Keratinocyte (primary cell): ENCODE results near the gene KCNN3. TPM values are rescaled to one million over a fixed set of nuclear protein-coding genes. Genes with fewer than 3 reads are reported as not detected.

Source experiments
- DNase-seq: peaks from one replicate; pipeline ENCODE4 v3.0.0-alpha.2; 2011; ENCODE audit warnings: low read depth, missing footprints, low spot score
- FAIRE-seq: peaks from 2 replicates; lab custom pipeline; 2011; peaks lifted over from hg19 to GRCh38; lab: Jason Lieb, UNC
- H2AFZ ChIP-seq: 2 replicates; pipeline ENCODE4 v1.6.0; 2012; ENCODE audit warnings: low read length, control low read depth, inconsistent platforms; ENCODE audit not compliant: control insufficient read depth
- H3K27ac ChIP-seq: 2 replicates; pipeline ENCODE4 v1.5.1; 2011; ENCODE audit warnings: low read length; ENCODE audit not compliant: control insufficient read depth, insufficient read depth
- H3K27me3 ChIP-seq: 3 replicates; pipeline ENCODE4 v1.6.0; 2011; ENCODE audit warnings: low read length; ENCODE audit not compliant: control insufficient read depth, insufficient read depth; ENCODE audit errors: extremely low read depth
- H3K36me3 ChIP-seq, 2 experiments: 2 replicates in 1 of 2; 3 replicates in 1 of 2; pipeline ENCODE4 v1.5.1; 2011; ENCODE audit warnings: low read length in 2 of 2, mild to moderate bottlenecking in 1 of 2; ENCODE audit not compliant: control insufficient read depth in 2 of 2, insufficient read depth in 2 of 2; ENCODE audit errors: extremely low read depth in 1 of 2
- H3K4me1 ChIP-seq: 3 replicates; pipeline ENCODE4 v1.5.1; 2011; ENCODE audit warnings: low read length; ENCODE audit not compliant: control insufficient read depth, insufficient read depth; ENCODE audit errors: extremely low read depth
- H3K4me2 ChIP-seq: 3 replicates; pipeline ENCODE4 v1.6.0; 2011; ENCODE audit warnings: low read depth, low read length; ENCODE audit not compliant: control insufficient read depth, insufficient read depth; ENCODE audit errors: extremely low read depth
- H3K4me3 ChIP-seq, 3 experiments: fragments of 200-600 bp in 1 of 3; sonication (generic) in 1 of 3; 2 replicates in 2 of 3; 3 replicates in 1 of 3; pipeline ENCODE4 v1.5.1; 2011 to 2016; ENCODE audit warnings: low read length in 3 of 3, mild to moderate bottlenecking in 3 of 3, control low read depth in 2 of 3, inconsistent platforms in 1 of 3, low read depth in 1 of 3, mixed read lengths in 1 of 3, mixed run types in 1 of 3, moderate library complexity in 1 of 3; ENCODE audit not compliant: control insufficient read depth in 2 of 3, insufficient read depth in 2 of 3; ENCODE audit errors: extremely low read depth in 1 of 3
- H3K79me2 ChIP-seq: 2 replicates; pipeline ENCODE4 v1.6.0; 2012; ENCODE audit warnings: low read length; ENCODE audit not compliant: control insufficient read depth, insufficient read depth
- H3K9ac ChIP-seq: 3 replicates; pipeline ENCODE4 v1.6.0; 2011; ENCODE audit warnings: low read length; ENCODE audit not compliant: control insufficient read depth, insufficient read depth; ENCODE audit errors: extremely low read depth
- H3K9me1 ChIP-seq: 3 replicates; pipeline ENCODE4 v1.6.0; 2011; ENCODE audit warnings: low read length; ENCODE audit not compliant: control insufficient read depth, insufficient read depth; ENCODE audit errors: extremely low read depth
- H3K9me3 ChIP-seq: 2 replicates; pipeline ENCODE4 v1.5.1; 2012; ENCODE audit warnings: low read depth, low read length; ENCODE audit not compliant: control insufficient read depth
- H4K20me1 ChIP-seq: 3 replicates; pipeline ENCODE4 v1.6.0; 2011; ENCODE audit warnings: low read length; ENCODE audit not compliant: control insufficient read depth, insufficient read depth; ENCODE audit errors: extremely low read depth
- EZH2 ChIP-seq: IDR thresholded peaks from one replicate; pipeline ENCODE4 v1.6.1; 2012; ENCODE audit warnings: inconsistent platforms, mild to moderate bottlenecking, low read length, moderate library complexity
- dilution Hi-C: fragments of 300-500 bp; cut with MboI; formaldehyde crosslinking; loops from one replicate; pipeline ENCODE4 v1.7.0; 2020; ENCODE audit warnings: low sequenced_read_pairs; ENCODE audit not compliant: extremely low pct_ligation_motif_present
- polyA plus RNA-seq, 5 experiments: library from polyadenylated mRNA; depleted of rRNA in 3 of 5; stranded (reverse) in 3 of 5; stranded (forward) in 1 of 5; unstranded in 1 of 5; fragments of >200 nt; gene quantifications; 1 replicate in 1 of 5; 2 replicates in 3 of 5; 3 replicates in 1 of 5; pipeline versions ENCODE4 v1.2.1 to v1.2.3, GENCODE V29; 2011 to 2012; ENCODE audit warnings: missing spikeins in 2 of 5, low read depth in 1 of 5, low replicate concordance in 1 of 5
- TF ChIP-seq, protein P1 (sequence below), 3 experiments: IDR thresholded peaks in 1 of 3; conservative IDR thresholded peaks in 1 of 3; optimal IDR thresholded peaks in 1 of 3; 2 replicates in 2 of 3; 3 replicates in 1 of 3; pipeline versions ENCODE3 to v1.5.1; 2011; ENCODE audit warnings: low read length in 3 of 3, mild to moderate bottlenecking in 3 of 3, moderate library complexity in 2 of 3, control low read depth in 1 of 3, inconsistent platforms in 1 of 3; ENCODE audit not compliant: insufficient read depth in 2 of 3; ENCODE audit errors: extremely low read depth in 1 of 3

Gene KCNN3
- polyA plus RNA-seq, 1 donor (not counting 4 experiments of a cell fraction or from before 2014, with no cell fraction given): 0.05 TPM

DNA sequence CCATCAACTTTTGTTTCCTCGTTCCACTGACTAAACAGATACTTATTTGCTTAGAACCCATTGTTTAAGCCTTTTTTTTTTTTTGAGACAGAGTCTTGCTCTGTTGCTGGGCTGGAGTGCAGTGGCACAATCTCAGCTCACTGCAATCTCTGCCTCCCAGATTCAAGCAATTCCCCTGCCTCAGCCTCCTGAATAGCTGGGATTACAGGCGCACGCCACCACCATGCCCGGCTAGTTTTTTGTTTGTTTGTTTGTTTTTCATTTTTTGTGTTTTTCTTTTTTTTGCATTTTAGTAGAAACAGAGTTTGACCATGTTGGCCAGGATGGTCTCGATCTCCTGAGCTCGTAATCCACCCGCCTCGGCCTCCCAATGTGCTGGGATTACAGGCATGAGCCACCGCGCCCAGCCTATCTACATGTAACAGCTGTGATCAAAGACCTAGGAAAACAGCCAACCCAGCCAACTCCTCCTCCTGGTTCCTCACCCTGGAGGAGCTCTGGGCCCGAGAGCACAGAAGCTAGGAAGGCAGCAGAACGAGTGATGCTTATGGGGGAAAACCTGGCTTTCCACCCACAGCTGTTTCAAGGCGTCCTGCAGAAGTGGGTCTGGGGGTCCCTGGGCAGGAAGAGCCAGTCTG lies 32.9 kb downstream of the KCNN3 start:
- H3K9me1 ChIP-seq: no peaks in the 10 kb centered on the region
- dilution Hi-C loops: no loop called here

DNA sequence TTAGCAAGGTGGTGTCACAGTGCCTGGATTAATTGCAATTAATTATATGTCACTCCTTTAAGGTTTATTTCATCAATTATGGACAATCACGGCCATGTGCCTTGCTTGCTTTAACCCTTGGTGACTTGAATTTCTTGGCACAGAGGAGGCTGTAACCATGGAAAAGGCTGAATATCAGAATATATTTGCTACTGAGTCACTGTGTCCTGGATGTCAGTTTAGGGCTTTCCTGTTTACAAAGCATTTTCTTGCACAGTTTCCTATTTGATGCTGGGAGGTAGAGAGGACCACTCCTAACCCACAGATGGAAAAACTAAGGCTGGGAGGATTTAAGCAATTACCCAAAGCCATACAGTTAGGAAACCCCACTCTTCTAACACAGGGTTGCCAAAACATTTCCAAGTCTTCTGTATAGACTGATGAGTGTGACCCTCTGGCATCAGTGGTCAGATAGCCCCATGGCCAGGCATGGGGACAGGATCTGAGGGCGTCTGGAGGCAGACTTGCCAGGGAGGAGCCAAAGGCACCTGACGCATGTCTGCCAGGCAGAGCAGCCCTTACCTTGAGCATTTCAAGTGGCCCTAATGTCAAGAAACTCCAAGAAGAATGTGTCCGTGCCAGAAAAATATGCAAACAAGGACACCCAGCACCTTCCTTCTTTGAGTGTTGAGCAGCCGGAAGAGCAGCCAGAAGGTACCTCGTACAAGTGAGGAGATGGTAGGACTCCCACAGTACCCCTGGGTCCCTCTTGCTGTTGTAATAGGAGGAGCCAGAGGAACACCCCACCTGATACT lies 34.4 kb downstream of the KCNN3 start:
- H3K4me1 ChIP-seq: no peaks in the 10 kb centered on the region
- no peaks in the 10 kb centered on the region for H3K9me3 ChIP-seq
- no peaks in the 10 kb centered on the region for H3K79me2 ChIP-seq
- H3K9me1 ChIP-seq: no peaks in the 10 kb centered on the region
- H3K4me3 ChIP-seq: no peak overlapping the region
- peaks cover 54% of the 10 kb centered on the region for H3K27me3 ChIP-seq
- FAIRE-seq (no peak), DNase-seq (no peak)
- no peaks in the 10 kb centered on the region for H4K20me1 ChIP-seq
- TF ChIP-seq, protein P1, sequence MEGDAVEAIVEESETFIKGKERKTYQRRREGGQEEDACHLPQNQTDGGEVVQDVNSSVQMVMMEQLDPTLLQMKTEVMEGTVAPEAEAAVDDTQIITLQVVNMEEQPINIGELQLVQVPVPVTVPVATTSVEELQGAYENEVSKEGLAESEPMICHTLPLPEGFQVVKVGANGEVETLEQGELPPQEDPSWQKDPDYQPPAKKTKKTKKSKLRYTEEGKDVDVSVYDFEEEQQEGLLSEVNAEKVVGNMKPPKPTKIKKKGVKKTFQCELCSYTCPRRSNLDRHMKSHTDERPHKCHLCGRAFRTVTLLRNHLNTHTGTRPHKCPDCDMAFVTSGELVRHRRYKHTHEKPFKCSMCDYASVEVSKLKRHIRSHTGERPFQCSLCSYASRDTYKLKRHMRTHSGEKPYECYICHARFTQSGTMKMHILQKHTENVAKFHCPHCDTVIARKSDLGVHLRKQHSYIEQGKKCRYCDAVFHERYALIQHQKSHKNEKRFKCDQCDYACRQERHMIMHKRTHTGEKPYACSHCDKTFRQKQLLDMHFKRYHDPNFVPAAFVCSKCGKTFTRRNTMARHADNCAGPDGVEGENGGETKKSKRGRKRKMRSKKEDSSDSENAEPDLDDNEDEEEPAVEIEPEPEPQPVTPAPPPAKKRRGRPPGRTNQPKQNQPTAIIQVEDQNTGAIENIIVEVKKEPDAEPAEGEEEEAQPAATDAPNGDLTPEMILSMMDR (optimal IDR thresholded peaks at IDR 0.05 in 1 of 3, IDR thresholded peaks at IDR 0.05 in 1 of 3, conservative IDR thresholded peaks at IDR 0.05 in 1 of 3; ENCODE audit: extremely low read depth in 1 of 3, insufficient read depth in 2 of 3, low read length in 3 of 3): no peak
- TF ChIP-seq EZH2: no peak
- no peaks in the 10 kb centered on the region for H3K36me3 ChIP-seq
- H2AFZ ChIP-seq: no peak overlapping the region
- dilution Hi-C loops: no loop called here
- no peak overlapping the region for H3K4me2 ChIP-seq
- H3K9ac ChIP-seq: no peak overlapping the region
- no peak overlapping the region for H3K27ac ChIP-seq

More for the DNA sequence above, 32.9 kb downstream of the KCNN3 start:
- TF ChIP-seq, protein P1 (optimal IDR thresholded peaks at IDR 0.05 in 1 of 3, IDR thresholded peaks at IDR 0.05 in 1 of 3, conservative IDR thresholded peaks at IDR 0.05 in 1 of 3; ENCODE audit: extremely low read depth in 1 of 3, insufficient read depth in 2 of 3, low read length in 3 of 3): no peak
- TF ChIP-seq EZH2: no peak
- Histone ChIP-seq H3K27ac (no peak overlapping the region), H3K4me1 (no peaks in the 10 kb centered on the region), H4K20me1 (no peaks in the 10 kb centered on the region), H3K79me2 (no peaks in the 10 kb centered on the region), H3K9me3 (no peaks in the 10 kb centered on the region), H3K4me2 (no peak overlapping the region), H2AFZ (no peak overlapping the region), H3K9ac (no peak overlapping the region), H3K4me3 (no peak overlapping the region), H3K36me3 (no peaks in the 10 kb centered on the region), H3K27me3 (peaks cover 49% of the 10 kb centered on the region)
- DNase-seq (no peak), FAIRE-seq (no peak)
